Aorta (tissue), 5 donors: ENCODE results near the gene VPREB3. TPM values are rescaled to one million over a fixed set of nuclear protein-coding genes. Genes with fewer than 3 reads are reported as not detected.

Source experiments
- ATAC-seq: fragments of 200-7000 bp; cut with Tn5 transposase; one replicate; pipeline ENCODE4 v1.9.1; 2022; ENCODE audit warnings: moderate library complexity; ENCODE audit not compliant: low FRiP score
- DNase-seq, 2 donors: peaks; one replicate each; pipeline ENCODE4 v3.0.0-alpha.2; 2020
- H3K27ac ChIP-seq, 2 donors: one replicate each; pipeline ENCODE4 v1.5.1; 2013; ENCODE audit warnings: low read length in 2 of 2, mild to moderate bottlenecking in 2 of 2, moderate library complexity in 2 of 2, control low read depth in 1 of 2, inconsistent platforms in 1 of 2, low read depth in 1 of 2
- H3K27me3 ChIP-seq, 2 donors: one replicate each; pipeline ENCODE4 v1.6.1; 2013; ENCODE audit warnings: control low read depth in 1 of 2, low read length in 1 of 2, mild to moderate bottlenecking in 1 of 2, moderate library complexity in 1 of 2; ENCODE audit not compliant: insufficient read depth in 2 of 2, control insufficient read depth in 1 of 2
- H3K36me3 ChIP-seq, 2 donors: one replicate each; pipeline ENCODE4 v1.6.1; 2013; ENCODE audit warnings: control low read depth in 1 of 2, low read length in 1 of 2, mild to moderate bottlenecking in 1 of 2; ENCODE audit not compliant: insufficient read depth in 2 of 2, control insufficient read depth in 1 of 2
- H3K4me1 ChIP-seq, 2 donors: one replicate each; pipeline ENCODE4 v1.6.1; 2013; ENCODE audit warnings: low read length in 2 of 2, control low read depth in 1 of 2, mild to moderate bottlenecking in 1 of 2, moderate library complexity in 1 of 2; ENCODE audit not compliant: insufficient read depth in 2 of 2, control insufficient read depth in 1 of 2
- H3K4me3 ChIP-seq, 2 donors: one replicate each; pipeline ENCODE4 v1.5.1; 2013; ENCODE audit warnings: low read length in 2 of 2, control low read depth in 1 of 2, mild to moderate bottlenecking in 1 of 2
- H3K9me3 ChIP-seq: one replicate; pipeline ENCODE4 v1.6.1; 2013; ENCODE audit warnings: mild to moderate bottlenecking, low read length; ENCODE audit not compliant: control insufficient read depth
- WGBS, 2 donors: extraction: QIAGEN DNeasy Blood & Tissue Kit; methylation state at CpG; one replicate each; pipeline ENCODE4 v1.1.7; 2013; 5-methylcytosine and 5-hydroxymethylcytosine counted together
- intact Hi-C, 2 donors: fragments of 100-400 bp; cut with DNase I; formaldehyde crosslinking; loops; one replicate each; pipeline versions ENCODE4 v1.14.2 to v1.15.0; 2022
- polyA plus RNA-seq, 2 donors: library from polyadenylated mRNA; stranded (reverse); fragments of 200-250 nt; gene quantifications; one replicate each; pipeline ENCODE4 v1.2.3, GENCODE V29; 2013
- total RNA-seq, 2 donors: library from RNA; stranded (reverse); fragmentation: NEBNext Ultra II Directional; extraction: Animal tissue kit (Norgen Biotek cat#: 25700); gene quantifications; one replicate each; pipeline ENCODE4 v1.2.1, GENCODE V29; 2021
- donor health status: healthy with polysubstance abuse.
- donor health status: Bipolar disorder and iron deficiency.
- donor health status: DM: no; HTN: no; CAD: no.
- donor health status: DM: no; HTN: no; CAD: no.
- donor health status: DM: yes; HTN: yes; CAD: no.

VPREB3 gene
- total and polyA plus RNA-seq, 4 donors, result 0.69 TPM; not detected in 3

DNA sequence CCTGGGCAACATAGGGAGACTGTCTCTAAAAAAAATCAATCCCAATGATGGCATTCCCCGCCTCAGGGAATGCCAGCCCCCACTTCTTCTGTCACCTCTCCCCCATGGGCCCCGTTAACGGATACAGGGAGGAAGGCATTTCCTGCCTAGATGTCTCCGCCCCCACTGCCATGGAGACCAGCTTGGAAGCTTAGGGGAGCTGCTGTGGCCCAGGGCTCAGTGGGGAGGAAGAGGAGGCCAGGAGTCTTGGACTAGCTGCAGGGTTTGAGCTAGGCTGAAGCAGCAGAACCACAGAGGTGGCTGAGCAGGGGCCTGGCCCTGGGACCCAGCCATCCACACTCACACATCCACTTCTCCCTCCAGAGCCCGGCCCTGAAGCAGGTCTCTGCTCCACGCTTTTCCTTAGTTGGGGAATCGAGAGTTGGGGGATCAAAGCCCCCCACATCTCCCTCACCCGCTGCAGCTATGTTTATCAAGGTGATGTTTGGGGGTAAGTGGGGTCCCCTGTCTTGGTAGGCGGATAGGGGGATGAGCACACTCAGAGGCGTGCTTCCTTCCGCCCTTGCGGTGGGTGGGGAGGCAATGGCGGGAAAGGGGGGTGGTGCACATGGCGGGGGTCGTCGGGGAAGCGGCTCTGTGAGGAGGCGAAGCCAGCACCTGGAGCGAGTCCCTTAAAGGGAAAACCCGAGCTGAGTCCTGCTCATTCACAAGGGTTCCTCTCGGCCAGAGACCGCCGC lies 8.8 kb upstream of the VPREB3 start, which contains the start of gene C22orf15:
TSS of gene C22orf15 (plus strand) at position 149 of the 737 bp plus-strand sequence. CDS start at position 466, 317 bp downstream.
- no peak for DNase-seq
- no peaks in the 10 kb centered on the region for H3K27me3 ChIP-seq
- no peak within 1 kb of the TSS for H3K27ac ChIP-seq
- WGBS, 2 donors, result 37 to 43% methylated on average over 19 to 23 of the region's 23 CpGs
- H3K36me3 ChIP-seq, result no peaks in the 10 kb centered on the region
- H3K9me3 ChIP-seq, result no peaks in the 10 kb centered on the region
- H3K4me1 ChIP-seq, result no peaks in the 10 kb centered on the region
- no peak for ATAC-seq
- H3K4me3 ChIP-seq, result no peak within 1 kb of the TSS
- intact Hi-C loops, result loop anchor here in 1 of 2 donors (10.0 kb wide), 1 partner anchor 192 kb away; no protein-coding TSS in a partner anchor

DNA sequence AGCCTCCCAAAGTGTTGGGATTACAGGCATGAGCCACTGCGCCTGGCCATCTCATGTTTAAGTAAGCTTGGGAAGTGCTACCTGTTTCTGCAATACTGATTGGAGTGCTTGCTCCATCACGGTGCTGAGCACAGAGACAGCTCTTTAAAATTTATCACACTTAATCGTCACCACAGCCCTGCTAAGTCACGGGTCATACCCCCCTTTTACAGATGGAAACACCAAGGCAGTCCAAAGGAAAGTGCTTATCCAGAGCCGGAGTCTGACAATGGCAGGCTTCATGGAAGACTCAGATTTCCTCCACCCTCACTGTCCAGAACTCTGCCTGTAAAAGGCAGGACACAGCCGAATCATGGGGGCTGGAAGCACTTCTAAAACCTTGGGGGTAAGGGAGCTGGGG lies 5.8 kb upstream of the VPREB3 start:
- WGBS, 2 donors, result 82 to 86% methylated on average over 6 of the region's 6 CpGs
- intact Hi-C loops, result loop anchor here in 1 of 2 donors (10.0 kb wide), 1 partner anchor 195 kb away; no protein-coding TSS in a partner anchor

DNA sequence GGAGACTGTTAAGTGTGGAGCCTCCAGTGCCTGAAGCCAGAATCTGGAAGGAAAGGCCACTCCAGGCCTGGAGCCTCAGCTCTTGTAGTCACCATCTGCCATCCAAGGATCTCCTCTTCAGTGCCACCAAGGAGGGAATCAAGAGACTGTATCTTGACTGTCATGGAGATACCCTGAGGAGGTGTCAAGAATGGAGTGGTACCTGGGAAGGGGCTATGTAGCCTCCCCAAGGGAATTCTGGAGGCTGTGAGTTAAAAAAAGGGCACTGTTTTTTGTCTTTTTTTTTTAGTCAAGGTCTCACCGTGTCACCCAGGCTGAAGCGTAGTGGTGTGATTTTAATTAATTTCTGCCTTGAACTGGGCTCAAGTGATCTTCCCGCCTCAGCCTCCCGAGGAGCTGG lies 5.3 kb upstream of the VPREB3 start:
- Histone ChIP-seq H3K27me3 (no peaks in the 10 kb centered on the region), H3K36me3 (no peaks in the 10 kb centered on the region), H3K9me3 (no peaks in the 10 kb centered on the region), H3K4me1 (no peaks in the 10 kb centered on the region), H3K27ac (no peak overlapping the region), H3K4me3 (no peak overlapping the region)
- intact Hi-C loops, result no loop called here
- ATAC-seq (no peak), DNase-seq (no peak)
- 86 to 98% methylated on average over 4 of the region's 4 CpGs for WGBS, 2 donors

More for the DNA sequence above, 5.8 kb upstream of the VPREB3 start:
- Histone ChIP-seq H3K27ac (no peak overlapping the region), H3K36me3 (no peaks in the 10 kb centered on the region), H3K4me1 (no peaks in the 10 kb centered on the region), H3K9me3 (no peaks in the 10 kb centered on the region), H3K27me3 (no peaks in the 10 kb centered on the region), H3K4me3 (no peak overlapping the region)
- DNase-seq, result no peak
- ATAC-seq, result no peak

DNA sequence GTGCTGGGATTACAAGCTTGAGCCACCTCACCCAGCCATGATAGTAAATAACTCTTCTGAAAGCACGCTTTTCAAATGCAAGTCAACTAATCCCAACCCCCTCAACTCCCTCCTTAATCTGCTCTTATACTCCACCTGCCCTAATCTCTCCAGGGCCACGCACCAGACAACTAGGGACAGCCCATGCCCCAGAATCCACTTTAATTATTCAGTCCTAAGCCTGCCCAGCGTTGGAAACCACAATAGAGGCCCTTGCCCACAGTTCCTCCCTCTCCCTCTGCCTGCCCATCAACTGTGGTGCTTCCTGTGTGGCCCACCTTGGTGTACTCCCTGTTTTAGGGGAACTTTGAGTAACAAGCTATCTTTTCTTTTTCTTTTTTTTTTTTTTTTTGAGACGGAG lies 2.7 kb upstream of the VPREB3 start:
- intact Hi-C loops, result no loop called here
- Histone ChIP-seq H3K27ac (no peak overlapping the region), H3K4me3 (no peak overlapping the region), H3K36me3 (no peaks in the 10 kb centered on the region), H3K4me1 (no peaks in the 10 kb centered on the region), H3K9me3 (no peaks in the 10 kb centered on the region), H3K27me3 (no peaks in the 10 kb centered on the region)
- 56 to 73% methylated on average over 4 of the region's 4 CpGs for WGBS, 2 donors
- ATAC-seq (no peak), DNase-seq (no peak)

DNA sequence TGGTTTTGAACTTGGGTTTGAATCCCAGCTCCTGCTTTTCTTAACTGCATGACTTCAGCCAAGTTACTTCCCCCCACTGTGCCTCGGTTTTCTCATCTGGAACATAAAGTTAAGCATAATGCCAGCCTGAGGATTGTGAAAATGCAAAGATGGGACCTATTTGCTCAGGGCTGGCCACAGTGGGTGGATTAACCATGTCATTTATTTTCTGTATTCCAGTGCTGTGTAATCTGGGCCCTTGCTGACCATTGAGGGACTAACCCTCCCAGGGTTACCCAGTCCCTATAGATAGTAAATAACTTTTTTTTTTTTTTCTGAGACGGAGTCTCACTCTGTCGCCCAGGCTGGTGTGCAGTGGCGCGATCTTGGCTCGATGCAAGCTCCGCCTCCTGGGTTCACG lies 1.5 kb upstream of the VPREB3 start:
- 72 to 88% methylated on average over 8 of the region's 8 CpGs for WGBS, 2 donors
- H3K9me3 ChIP-seq, result no peaks in the 10 kb centered on the region
- no peaks in the 10 kb centered on the region for H3K4me1 ChIP-seq
- H3K27me3 ChIP-seq, result no peaks in the 10 kb centered on the region
- H3K27ac ChIP-seq, result no peak overlapping the region
- intact Hi-C loops, result no loop called here
- no peak overlapping the region for H3K4me3 ChIP-seq
- DNase-seq, result no peak
- no peaks in the 10 kb centered on the region for H3K36me3 ChIP-seq
- ATAC-seq, result no peak

DNA sequence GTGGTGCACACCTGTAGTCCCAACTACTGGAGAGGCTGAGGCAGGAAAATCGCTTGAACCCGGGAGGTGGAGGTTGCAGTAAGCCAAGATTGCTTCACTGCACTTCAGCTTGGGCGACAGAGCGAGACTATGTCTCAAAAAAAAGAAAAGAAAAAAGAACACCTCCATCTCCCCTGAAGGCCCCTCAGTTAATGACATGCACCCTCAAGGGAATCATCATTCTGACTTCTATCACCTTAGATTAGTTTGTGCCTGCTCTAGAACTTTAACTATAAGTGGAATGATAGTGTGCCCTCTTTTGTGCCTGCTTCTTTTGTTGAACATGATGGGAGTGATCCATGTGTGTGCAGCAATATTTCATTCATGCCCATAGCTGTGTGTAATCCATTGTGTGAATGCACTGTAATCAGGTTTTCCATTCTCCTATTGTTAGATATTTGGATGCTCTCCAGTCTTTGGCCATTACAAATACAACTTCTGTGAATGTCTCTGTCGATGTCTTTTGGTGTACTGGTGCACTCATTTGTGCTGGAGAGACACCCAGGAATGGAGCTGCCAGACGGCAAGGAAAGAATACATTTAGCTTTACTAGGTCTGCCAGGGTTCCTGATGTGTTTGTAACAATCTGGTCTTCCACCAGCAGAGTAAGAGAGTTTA lies 883 bp upstream of the VPREB3 start:
- no peaks in the 10 kb centered on the region for H3K4me1 ChIP-seq

DNA sequence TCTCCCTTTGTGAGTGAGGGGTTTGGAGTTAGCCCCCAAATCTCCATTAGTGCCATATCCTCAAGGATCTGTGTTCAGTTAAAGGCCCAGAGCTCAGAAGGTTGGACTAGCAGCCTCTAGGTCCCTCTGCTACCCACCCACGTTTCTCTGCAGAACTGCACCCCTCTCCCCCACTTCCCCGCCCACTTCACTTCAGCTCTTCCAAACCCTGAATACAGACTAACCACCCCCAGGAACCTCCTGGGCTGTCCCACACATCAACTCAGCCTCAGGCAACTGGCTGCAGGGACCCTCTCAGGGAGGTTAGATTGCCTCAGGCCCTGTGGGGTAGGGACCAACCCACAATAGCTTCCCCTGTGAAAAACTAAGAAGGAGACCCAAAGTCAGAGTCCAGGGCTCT lies 840 bp downstream of the VPREB3 start:
- ATAC-seq (no peak), DNase-seq (no peak)
- Histone ChIP-seq H3K36me3 (no peaks in the 10 kb centered on the region), H3K27me3 (no peaks in the 10 kb centered on the region), H3K27ac (no peak overlapping the region), H3K4me1 (no peaks in the 10 kb centered on the region), H3K4me3 (no peak overlapping the region), H3K9me3 (no peaks in the 10 kb centered on the region)
- 75 to 79% methylated on average over 2 of the region's 2 CpGs for WGBS, 2 donors
- intact Hi-C loops, result no loop called here

More for the DNA sequence above, 883 bp upstream of the VPREB3 start:
- Histone ChIP-seq H3K27me3 (no peaks in the 10 kb centered on the region), H3K4me3 (no peak overlapping the region), H3K9me3 (no peaks in the 10 kb centered on the region), H3K27ac (no peak overlapping the region), H3K36me3 (no peaks in the 10 kb centered on the region)
- 78 to 79% methylated on average over 6 of the region's 6 CpGs for WGBS, 2 donors
- no peak for ATAC-seq
- no peak for DNase-seq
- intact Hi-C loops, result no loop called here

DNA sequence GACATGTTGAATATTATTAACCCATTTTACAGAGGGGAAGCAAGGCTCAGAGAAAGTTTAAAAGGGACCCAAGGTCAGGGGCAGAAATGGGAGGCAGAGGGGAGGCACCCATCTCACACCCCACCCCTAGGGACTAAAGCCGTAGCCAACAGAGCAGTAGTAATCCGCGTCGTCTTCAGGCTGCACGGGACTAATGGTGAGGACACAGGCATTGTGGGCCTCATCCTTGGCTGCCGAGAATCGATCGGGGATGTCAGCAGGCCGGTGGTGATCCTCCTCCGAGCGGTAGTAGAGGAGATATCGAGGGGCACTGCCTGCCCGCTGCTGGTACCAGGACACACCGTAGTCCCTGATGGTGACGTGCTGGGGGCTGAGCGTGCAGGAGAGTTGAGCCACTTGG lies 1.5 kb downstream of the VPREB3 start:
- H3K4me3 ChIP-seq, result no peak overlapping the region
- ATAC-seq, result no peak
- DNase-seq, result no peak
- no peaks in the 10 kb centered on the region for H3K4me1 ChIP-seq
- no peaks in the 10 kb centered on the region for H3K36me3 ChIP-seq
- intact Hi-C loops, result no loop called here
- H3K27me3 ChIP-seq, result no peaks in the 10 kb centered on the region
- no peaks in the 10 kb centered on the region for H3K9me3 ChIP-seq
- WGBS, 2 donors, result 94 to 96% methylated on average over 16 of the region's 16 CpGs
- no peak overlapping the region for H3K27ac ChIP-seq
